ENCODE measurements around the gene BABAM1.
A peak's percentile ranks its signal among the peaks of the same experiment; 100 is the strongest.

Gene BABAM1

GRCh38 chr19:17302391-17303166 is 35.3 kb downstream of the BABAM1 start:
- no peak for DNase-seq (ENCODE audit: low spot score)

- DNase-seq (ENCODE audit: low spot score): peak; percentile 94
Measured at GRCh38 chr19:17303167-17303939, 36.1 kb downstream of the BABAM1 start, which contains the start of gene ABHD8. TSS of gene ABHD8 (minus strand) at chr19:17303425. CDS start at chr19:17301616, 1,809 bp downstream.

- no peak for DNase-seq (ENCODE audit: low spot score)
Measured at GRCh38 chr19:17303940-17304267, 36.7 kb downstream of the BABAM1 start.

- DNase-seq (ENCODE audit: low spot score): no peak
Measured at GRCh38 chr19:17304386-17305215, 37.4 kb downstream of the BABAM1 start.

GRCh38 chr19:17305216-17305516 is 37.9 kb downstream of the BABAM1 start:
- no peak for DNase-seq (ENCODE audit: low spot score)

GRCh38 chr19:17305517-17306284 is 38.5 kb downstream of the BABAM1 start, which contains the start of gene MRPL34:
TSS of gene MRPL34 (plus strand) at chr19:17305872. CDS start at chr19:17305893, 21 bp downstream.
- DNase-seq (ENCODE audit: low spot score): peak; percentile 99

GRCh38 chr19:17306285-17306714 is 39.1 kb downstream of the BABAM1 start:
- no peak for DNase-seq (ENCODE audit: low spot score)

- DNase-seq (ENCODE audit: low spot score): no peak
Measured at GRCh38 chr19:17307876-17308377, 40.7 kb downstream of the BABAM1 start.

- peak; percentile 100 for DNase-seq (ENCODE audit: low spot score)
Measured at GRCh38 chr19:17309198-17309964, 42.1 kb downstream of the BABAM1 start, which contains the start of gene DDA1. TSS of gene DDA1 (plus strand) at chr19:17309563. CDS start at chr19:17309655, 92 bp downstream.

GRCh38 chr19:17309965-17310461 is 42.8 kb downstream of the BABAM1 start:
- DNase-seq (ENCODE audit: low spot score): no peak

- no peak for DNase-seq (ENCODE audit: low spot score)
Measured at GRCh38 chr19:17311455-17312188, 44.4 kb downstream of the BABAM1 start.

- no peak for DNase-seq (ENCODE audit: low spot score)
Measured at GRCh38 chr19:17312189-17313113, 45.2 kb downstream of the BABAM1 start.

GRCh38 chr19:17314007-17314593 is 46.9 kb downstream of the BABAM1 start:
- no peak for DNase-seq (ENCODE audit: low spot score)

- DNase-seq (ENCODE audit: low spot score): no peak
Measured at GRCh38 chr19:17318966-17319365, 51.7 kb downstream of the BABAM1 start.

- no peak for DNase-seq (ENCODE audit: low spot score)
Measured at GRCh38 chr19:17319473-17320238, 52.4 kb downstream of the BABAM1 start.

- DNase-seq (ENCODE audit: low spot score): no peak
Measured at GRCh38 chr19:17320435-17320834, 53.2 kb downstream of the BABAM1 start.
